Activated CD4-positive, CD25-positive, alpha-beta regulatory T cell (primary cell): ENCODE data around the gene MYH15.

Experiments used
- DNase-seq, 4 experiments: peaks; one replicate each; lab custom pipeline; 2025; lab: John Stamatoyannopoulos, UW

MYH15 gene

GRCh38 chr3:108509871-108510270 lies 525 bp downstream of the MYH15 start:
- no peak for DNase-seq

- DNase-seq = no peak
These were observed 1.1 kb downstream of the MYH15 start for GRCh38 chr3:108509263-108509662.

GRCh38 chr3:108507902-108508301 lies 2.5 kb downstream of the MYH15 start:
- no peak for DNase-seq

GRCh38 chr3:108505811-108506210 lies 4.6 kb downstream of the MYH15 start:
- no peak for DNase-seq

- DNase-seq = no peak
These were observed 6.7 kb downstream of the MYH15 start for GRCh38 chr3:108503722-108504121.

GRCh38 chr3:108501535-108501934 lies 8.9 kb downstream of the MYH15 start:
- no peak for DNase-seq

GRCh38 chr3:108500728-108501127 lies 9.7 kb downstream of the MYH15 start:
- DNase-seq = no peak

- no peak for DNase-seq
These were observed 13.1 kb downstream of the MYH15 start for GRCh38 chr3:108497271-108497670.

GRCh38 chr3:108495717-108496116 lies 14.7 kb downstream of the MYH15 start:
- DNase-seq = no peak

- no peak for DNase-seq
These were observed 15.4 kb downstream of the MYH15 start for GRCh38 chr3:108494906-108495531.

- DNase-seq = no peak
These were observed 16.5 kb downstream of the MYH15 start for GRCh38 chr3:108493862-108494261.

GRCh38 chr3:108491456-108491855 lies 18.9 kb downstream of the MYH15 start:
- DNase-seq = no peak

- DNase-seq = peak in 1 of 4 experiments; percentile 2
These were observed 20.6 kb downstream of the MYH15 start for GRCh38 chr3:108489776-108490175.

- no peak for DNase-seq
These were observed 21.8 kb downstream of the MYH15 start for GRCh38 chr3:108488631-108489030.

- DNase-seq = no peak
These were observed 23.0 kb downstream of the MYH15 start for GRCh38 chr3:108487439-108487838.

- DNase-seq = no peak
These were observed 23.5 kb downstream of the MYH15 start for GRCh38 chr3:108486941-108487340.

GRCh38 chr3:108486338-108486737 lies 24.1 kb downstream of the MYH15 start:
- DNase-seq = no peak

- no peak for DNase-seq
These were observed 25.2 kb downstream of the MYH15 start for GRCh38 chr3:108485146-108485545.

- DNase-seq = no peak
These were observed 31.2 kb downstream of the MYH15 start for GRCh38 chr3:108479224-108479623.

GRCh38 chr3:108477511-108478147 lies 32.8 kb downstream of the MYH15 start:
- DNase-seq = peak; percentile 16 to 33 (median 18)

- no peak for DNase-seq
These were observed 35.1 kb downstream of the MYH15 start for GRCh38 chr3:108475220-108475782.

GRCh38 chr3:108474581-108474980 lies 35.8 kb downstream of the MYH15 start:
- no peak for DNase-seq

- DNase-seq = no peak
These were observed 36.7 kb downstream of the MYH15 start for GRCh38 chr3:108473711-108474110.
